RWPE1 (cell line): ENCODE measurements around the gene CDC73.
"Not testable (repeated sequence)": the region's sequence is repeated elsewhere in the genome, so short reads cannot be mapped to it uniquely, and the experiment has no call there.

Experiments used
- CTCF ChIA-PET: fragments of 350-600 bp; sonication (Branson Sonifier 250); formaldehyde crosslinking; extraction: SDS; loops from one replicate; lab custom pipeline; 2021; lab: Yijun Ruan, JAX
- POLR2A ChIA-PET: fragments of 400-600 bp; formaldehyde crosslinking; extraction: SDS; loops from one replicate; lab custom pipeline; 2020; ENCODE audit warnings: antibody characterized with exemption; ENCODE audit not compliant: low non-redundant PET; lab: Yijun Ruan, JAX
- DNase-seq: peaks from one replicate; pipeline ENCODE4 v3.0.0; 2012; ENCODE audit warnings: low spot score
- H3K27ac ChIP-seq: fragments of 450-650 bp; 2 replicates; pipeline ENCODE4 v1.5.1; 2017
- CTCF ChIP-seq: fragments of 450-650 bp; conservative IDR thresholded peaks from 2 replicates; pipeline ENCODE4 v1.5.1; 2017; ENCODE audit warnings: low read depth, mild to moderate bottlenecking

CDC73 gene

GRCh38 chr1:193111641-193112090 lies 10.2 kb upstream of the CDC73 start:
- CTCF ChIA-PET: interaction anchor here (0.6 to 1.4 kb wide), 2 partner anchors 10 to 297 kb away, joined by 3 to 6 read pairs; partner anchors contain the start of gene CDC73
- TF ChIP-seq CTCF: no peak
- H3K27ac ChIP-seq: peak overlapping the region; percentile 67
- DNase-seq: no peak
- POLR2A ChIA-PET: interaction anchor here (0.7 kb wide), 1 partner anchor 15 kb away, joined by 3 read pairs; no protein-coding TSS in a partner anchor

- CTCF ChIA-PET: interaction anchor here (0.6 kb wide), 1 partner anchor 9 kb away, joined by 4 read pairs; no protein-coding TSS in a partner anchor
- POLR2A ChIA-PET: no interaction called here
- DNase-seq: no peak
- H3K27ac ChIP-seq: no peak overlapping the region
- no peak for TF ChIP-seq CTCF
These were observed 8.4 kb upstream of the CDC73 start for GRCh38 chr1:193113258-193113991.

- no peak for TF ChIP-seq CTCF
- no peak for DNase-seq
- CTCF ChIA-PET: interaction anchor here (0.6 kb wide), 1 partner anchor 10 kb away, joined by 4 read pairs; no protein-coding TSS in a partner anchor
- POLR2A ChIA-PET: no interaction called here
- H3K27ac ChIP-seq: no peak overlapping the region
These were observed 7.9 kb upstream of the CDC73 start for GRCh38 chr1:193113992-193114332.

GRCh38 chr1:193114485-193115095 lies 7.2 kb upstream of the CDC73 start:
- no peak for DNase-seq
- ChIA-PET POLR2A (no interaction called here), CTCF (no interaction called here)
- H3K27ac ChIP-seq: no peak overlapping the region
- TF ChIP-seq CTCF: no peak

- ChIA-PET POLR2A (no interaction called here), CTCF (no interaction called here)
- peak; percentile 96 for DNase-seq
- no peak for TF ChIP-seq CTCF
- H3K27ac ChIP-seq: no peak overlapping the region
These were observed 6.1 kb upstream of the CDC73 start for GRCh38 chr1:193115629-193116227.

GRCh38 chr1:193117167-193117566 lies 4.7 kb upstream of the CDC73 start:
- POLR2A ChIA-PET, DNase-seq, CTCF ChIA-PET, H3K27ac ChIP-seq: not testable (repeated sequence)
